Measurements from ENCODE around the gene TAOK3.
"Not testable (repeated sequence)": the region's sequence is repeated elsewhere in the genome, so short reads cannot be mapped to it uniquely, and the experiment has no call there.

The TAOK3 gene

GRCh38 chr12:118372541-118373495 lies at the start of gene TAOK3:
Gene TAOK3, minus strand, starts transcription at chr12:118372907. Its CDS starts 117,340 bp downstream, at chr12:118255567.
- DNase-seq (ENCODE audit: low read depth) = peak; percentile 84

GRCh38 chr12:118420673-118421072 lies 48.0 kb upstream of the TAOK3 start:
- DNase-seq (ENCODE audit: low read depth) = no peak

DNA sequence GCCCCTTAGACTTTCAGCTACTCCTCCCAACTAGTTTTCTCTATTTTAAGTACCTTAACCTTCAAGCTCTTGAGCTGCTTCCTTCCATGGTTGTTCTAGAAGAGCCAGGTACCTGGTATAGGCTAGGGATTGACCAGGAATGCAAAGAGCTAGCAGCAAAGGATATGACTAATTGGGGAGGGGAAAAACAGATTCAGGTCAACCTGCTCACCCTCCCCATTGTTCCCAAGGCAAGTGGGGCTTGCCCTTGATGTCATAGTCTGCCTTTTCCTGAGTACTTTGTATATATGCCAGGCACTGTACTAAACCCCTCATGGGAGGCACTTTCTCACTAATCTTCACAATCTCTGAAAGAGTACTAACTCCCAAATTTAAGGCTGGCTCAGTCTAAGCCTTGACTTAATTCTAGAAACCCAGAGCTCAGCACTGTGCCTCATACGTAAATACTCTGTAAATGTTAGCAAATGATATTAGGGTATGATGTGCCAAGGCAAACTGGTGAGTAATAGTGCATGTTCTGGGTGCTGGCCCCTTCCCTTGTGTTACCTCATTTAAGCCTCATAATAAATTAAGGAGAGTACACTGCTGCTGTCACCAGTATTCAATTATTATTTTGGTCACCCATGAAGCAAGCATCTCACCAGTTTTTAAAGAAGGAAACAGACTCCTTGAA lies 45.8 kb upstream of the TAOK3 start:
- no peak for DNase-seq (ENCODE audit: low read depth)

GRCh38 chr12:118417942-118418341 lies 45.2 kb upstream of the TAOK3 start:
- DNase-seq (ENCODE audit: low read depth) = no peak

DNA sequence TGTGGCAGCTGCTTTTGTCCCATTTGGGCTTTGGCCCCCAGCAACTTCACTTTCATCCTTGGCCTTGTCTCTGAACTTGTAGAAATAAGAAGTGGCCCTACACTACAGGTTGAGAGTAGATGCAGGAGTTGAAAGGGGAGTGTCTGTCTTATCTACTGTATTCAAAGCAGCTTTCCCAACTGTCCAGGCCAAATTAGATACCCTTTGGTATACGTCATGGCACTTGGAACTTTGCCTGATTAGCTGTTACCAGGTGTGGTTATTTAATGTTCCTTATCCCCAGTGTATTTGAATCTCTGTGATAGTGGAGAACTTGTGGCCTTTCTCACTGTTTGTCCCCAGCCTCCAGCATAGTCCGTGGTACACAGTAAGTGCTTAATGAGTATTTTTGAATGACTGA lies 37.1 kb upstream of the TAOK3 start:
- no peak for DNase-seq (ENCODE audit: low read depth)

GRCh38 chr12:118408241-118408640 lies 35.5 kb upstream of the TAOK3 start:
- not testable (repeated sequence) for DNase-seq (ENCODE audit: low read depth)

DNA sequence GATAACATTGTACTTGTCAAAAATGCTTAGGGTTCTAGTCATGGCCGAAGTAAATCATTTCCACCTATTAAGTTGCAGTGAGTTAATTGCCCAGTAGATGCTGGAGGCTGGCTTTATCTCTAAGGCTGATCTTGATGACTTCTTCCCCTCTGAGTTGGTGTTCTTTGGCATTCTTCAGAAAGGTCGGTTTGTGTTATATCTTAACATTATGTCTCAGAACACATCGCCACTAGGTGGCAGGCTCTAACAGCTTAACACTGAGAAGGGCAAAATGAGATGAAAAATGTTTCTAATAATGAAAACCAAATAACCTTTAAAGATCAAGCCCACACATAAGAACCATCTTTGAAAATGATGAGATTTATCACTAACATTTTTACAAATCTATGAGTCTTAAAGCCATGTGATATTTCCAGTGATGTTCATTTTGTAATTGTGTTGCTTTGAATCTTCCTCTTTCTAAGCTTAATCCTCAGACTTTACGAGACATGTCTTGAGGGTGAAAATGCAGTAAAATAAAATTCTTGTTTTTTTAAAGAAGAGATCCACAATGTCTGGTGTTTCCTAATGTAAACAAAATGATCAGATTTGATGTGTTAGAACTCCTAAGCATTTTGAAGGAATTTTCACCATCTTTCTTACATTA lies 32.3 kb upstream of the TAOK3 start:
- DNase-seq (ENCODE audit: low read depth) = peak; percentile 35

DNA sequence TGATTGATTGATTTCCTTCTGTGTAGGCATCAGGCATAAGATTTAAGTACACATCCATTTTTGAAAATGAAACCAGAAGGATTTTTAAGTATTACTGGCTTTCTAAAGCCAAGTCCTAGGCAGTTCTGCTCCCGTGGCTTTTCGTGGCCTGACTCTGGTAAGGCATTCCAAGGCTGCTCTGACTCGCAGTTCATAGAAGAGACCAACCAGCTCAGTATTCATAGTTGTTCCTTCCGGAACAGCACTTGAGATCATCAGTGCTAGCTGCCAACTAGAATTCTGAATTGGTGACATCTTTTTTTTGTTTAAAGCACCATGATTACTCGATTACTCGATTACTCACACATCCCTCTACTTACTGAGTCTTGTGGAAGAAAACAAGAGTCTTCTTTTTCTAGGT lies 29.5 kb upstream of the TAOK3 start:
- DNase-seq (ENCODE audit: low read depth) = no peak

GRCh38 chr12:118398940-118399339 lies 26.2 kb upstream of the TAOK3 start:
- no peak for DNase-seq (ENCODE audit: low read depth)

GRCh38 chr12:118398524-118398923 lies 25.8 kb upstream of the TAOK3 start:
- DNase-seq (ENCODE audit: low read depth) = no peak

- DNase-seq (ENCODE audit: low read depth) = no peak
Observed at GRCh38 chr12:118397708-118398440, 25.2 kb upstream of the TAOK3 start.

GRCh38 chr12:118391836-118392235 lies 19.1 kb upstream of the TAOK3 start:
- DNase-seq (ENCODE audit: low read depth) = no peak

- DNase-seq (ENCODE audit: low read depth) = no peak
Observed at GRCh38 chr12:118391424-118391823, 18.7 kb upstream of the TAOK3 start.

DNA sequence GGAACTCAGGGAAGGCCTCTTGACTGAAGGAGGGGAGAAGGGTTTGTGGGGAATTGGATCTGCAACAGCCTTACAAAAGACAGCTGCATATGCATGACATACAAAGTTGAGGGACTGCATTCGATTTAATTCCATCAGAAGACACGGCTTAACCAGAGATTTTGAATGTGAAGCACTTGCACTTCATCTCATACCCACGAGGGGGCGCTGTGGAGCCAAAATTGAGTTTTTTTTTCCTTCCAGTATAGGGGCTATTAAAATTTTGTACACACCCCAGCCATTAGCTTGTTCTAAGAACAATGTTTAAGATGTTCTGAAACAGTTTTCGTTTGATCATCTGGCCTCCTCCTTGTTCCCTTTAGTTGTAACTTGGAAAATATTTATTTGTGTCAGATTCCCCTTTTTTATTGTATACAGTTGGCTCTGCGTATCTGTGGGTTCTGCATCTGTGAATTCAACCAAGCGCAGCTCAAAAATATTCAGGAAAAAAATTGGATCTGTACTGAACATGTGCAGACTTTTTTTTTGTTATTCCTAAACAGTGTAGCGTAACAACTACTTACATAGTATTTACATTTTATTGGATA lies 5.3 kb upstream of the TAOK3 start:
- peak; percentile 53 for DNase-seq (ENCODE audit: low read depth)

- no peak for DNase-seq (ENCODE audit: low read depth)
Observed at GRCh38 chr12:118377021-118377883, 4.5 kb upstream of the TAOK3 start.

- DNase-seq (ENCODE audit: low read depth) = peak; percentile 51
Observed at GRCh38 chr12:118376089-118377020, 3.6 kb upstream of the TAOK3 start, which contains the start of gene SUDS3. Gene SUDS3, plus strand, starts transcription at chr12:118376555. Its CDS starts 137 bp downstream, at chr12:118376692.

GRCh38 chr12:118375348-118375747 lies 2.6 kb upstream of the TAOK3 start:
- DNase-seq (ENCODE audit: low read depth) = no peak

GRCh38 chr12:118374909-118375308 lies 2.2 kb upstream of the TAOK3 start:
- DNase-seq (ENCODE audit: low read depth) = no peak

DNA sequence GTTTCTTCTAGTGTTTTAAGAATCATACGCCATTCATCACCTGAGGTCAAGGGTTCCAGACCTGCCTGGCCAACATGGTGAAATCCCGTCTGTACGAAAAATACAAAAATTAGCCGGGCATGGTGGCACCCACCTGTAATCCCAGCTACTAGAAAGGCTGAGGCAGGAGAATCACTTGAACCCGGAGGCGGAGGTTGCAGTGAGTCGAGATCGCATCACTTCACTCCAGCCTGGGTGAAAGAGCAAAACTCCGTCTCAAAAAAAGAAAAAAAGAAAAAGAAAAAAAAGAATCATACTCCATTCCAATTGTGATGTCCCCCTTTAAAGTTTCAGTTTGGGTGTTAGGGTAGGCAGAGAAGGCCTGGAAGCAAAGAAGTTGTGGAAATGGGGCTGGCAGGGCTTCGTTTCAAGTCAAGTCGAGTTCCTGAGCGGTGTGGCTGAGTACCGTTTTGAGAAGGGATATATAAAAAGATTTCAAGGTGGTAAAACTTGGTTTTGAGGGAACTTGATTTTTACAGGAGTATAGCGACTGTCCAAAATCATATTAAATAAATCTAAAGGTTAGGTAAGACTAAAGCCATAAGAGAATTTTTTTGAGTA lies 1.5 kb upstream of the TAOK3 start:
- no peak for DNase-seq (ENCODE audit: low read depth)
